Measurements from ENCODE around the gene DLEC1. TPM values are rescaled to one million over a fixed set of nuclear protein-coding genes. Genes with fewer than 3 reads are reported as not detected.
"Not testable (repeated sequence)": the region's sequence is repeated elsewhere in the genome, so short reads cannot be mapped to it uniquely, and the experiment has no call there.

Gene DLEC1
- total RNA-seq, 2 experiments from 2014 or later, result 0.63 to 0.99 TPM

- ChIA-PET CTCF (interaction anchor here (1.1 kb wide), 1 partner anchor 8 kb away, joined by 3 read pairs; no protein-coding TSS in a partner anchor), POLR2A (no interaction called here)
Observed at GRCh38 chr3:38124324-38125122, 85.5 kb downstream of the DLEC1 start.

GRCh38 chr3:38125305-38126120 lies 86.5 kb downstream of the DLEC1 start:
- CTCF ChIA-PET, result no interaction called here
- POLR2A ChIA-PET, result interaction anchor here (0.6 kb wide), 1 partner anchor 39 kb away, joined by 3 read pairs; no protein-coding TSS in a partner anchor

- POLR2A ChIA-PET, result interaction anchor here (0.6 kb wide), 2 partner anchors 38 to 193 kb away, joined by 3 read pairs; no protein-coding TSS in a partner anchor
- CTCF ChIA-PET, result interaction anchor here (1.1 kb wide), 1 partner anchor 221 kb away, joined by 4 read pairs; the partner anchor contains the start of gene XYLB
Observed at GRCh38 chr3:38126121-38126892, 87.3 kb downstream of the DLEC1 start.

- ChIA-PET CTCF (interaction anchor here (1.8 kb wide), 1 partner anchor 10 kb away, joined by 9 read pairs; no protein-coding TSS in a partner anchor), POLR2A (no interaction called here)
Observed at GRCh38 chr3:38127611-38128302, 88.7 kb downstream of the DLEC1 start.

- ChIA-PET POLR2A (no interaction called here), CTCF (interaction anchor here (1.8 kb wide), 1 partner anchor 10 kb away, joined by 9 read pairs; no protein-coding TSS in a partner anchor)
Observed at GRCh38 chr3:38128303-38128655, 89.3 kb downstream of the DLEC1 start.

- ChIA-PET CTCF (interaction anchor here (1.8 kb wide), 1 partner anchor 11 kb away, joined by 9 read pairs; no protein-coding TSS in a partner anchor), POLR2A (no interaction called here)
Observed at GRCh38 chr3:38129058-38129457, 90.0 kb downstream of the DLEC1 start.

- ChIA-PET CTCF (interaction anchor here (2.0 kb wide), 1 partner anchor 11 kb away, joined by 8 read pairs; no protein-coding TSS in a partner anchor), POLR2A (no interaction called here)
Observed at GRCh38 chr3:38130631-38131065, 91.6 kb downstream of the DLEC1 start.

- ChIA-PET CTCF (interaction anchor here (1.0 to 2.0 kb wide), 2 partner anchors 8 to 12 kb away, joined by 3 to 8 read pairs; no protein-coding TSS in a partner anchor), POLR2A (no interaction called here)
Observed at GRCh38 chr3:38131621-38132369, 92.8 kb downstream of the DLEC1 start.

- CTCF ChIA-PET, result interaction anchor here (0.7 to 1.4 kb wide), 2 partner anchors 32 to 214 kb away, joined by 3 read pairs; partner anchors contain the start of genes OXSR1 and XYLB
- POLR2A ChIA-PET, result no interaction called here
Observed at GRCh38 chr3:38133209-38133556, 94.2 kb downstream of the DLEC1 start.

GRCh38 chr3:38133557-38134405 lies 94.8 kb downstream of the DLEC1 start:
- CTCF ChIA-PET, result interaction anchor here (0.7 to 1.4 kb wide), 2 partner anchors 32 to 213 kb away, joined by 3 read pairs; partner anchors contain the start of genes OXSR1 and XYLB
- POLR2A ChIA-PET, result no interaction called here

GRCh38 chr3:38134517-38135143 lies 95.6 kb downstream of the DLEC1 start:
- POLR2A ChIA-PET, result not testable (repeated sequence)
- CTCF ChIA-PET, result interaction anchor here (1.4 kb wide), 1 partner anchor 31 kb away, joined by 3 read pairs; the partner anchor contains the start of gene OXSR1

GRCh38 chr3:38135621-38136277 lies 96.7 kb downstream of the DLEC1 start:
- CTCF ChIA-PET, result interaction anchor here (2.5 kb wide), 1 partner anchor 29 kb away, joined by 13 read pairs; the partner anchor contains the start of gene OXSR1
- POLR2A ChIA-PET, result interaction anchor here (5.0 kb wide), 1 partner anchor 29 kb away, joined by 86 read pairs; the partner anchor contains the start of gene OXSR1

GRCh38 chr3:38136393-38136776 lies 97.4 kb downstream of the DLEC1 start:
- ChIA-PET CTCF (interaction anchor here (1.3 to 2.5 kb wide), 2 partner anchors 22 to 28 kb away, joined by 4 to 13 read pairs; partner anchors contain the start of gene OXSR1), POLR2A (interaction anchor here (0.8 to 5.0 kb wide), 3 partner anchors 29 to 74 kb away, joined by 3 to 86 read pairs (median 5); partner anchors contain the start of gene OXSR1)

- ChIA-PET CTCF (interaction anchor here (0.8 to 2.5 kb wide), 5 partner anchors 21 to 209 kb away, joined by 3 to 13 read pairs (median 4); partner anchors contain the start of genes OXSR1 and XYLB), POLR2A (interaction anchor here (0.8 to 5.0 kb wide), 7 partner anchors 20 to 118 kb away, joined by 3 to 86 read pairs (median 4); partner anchors contain the start of genes DLEC1 and OXSR1)
Observed at GRCh38 chr3:38136777-38137614, 98.0 kb downstream of the DLEC1 start, which contains the start of gene ACAA1. TSS of gene ACAA1 (minus strand) at chr3:38137127. CDS start at chr3:38137035, 92 bp downstream.

Measured in activated CD8-positive, alpha-beta memory T cell treated with anti-CD3 and anti-CD28 coated beads for 36 hours (primary cell).